Fibroblast of skin of scalp (primary cell): ENCODE results near the gene FKBP15.

Source experiments
- DNase-seq: peaks from one replicate; pipeline ENCODE4 v3.0.0-alpha.2; 2013

Gene FKBP15

GRCh38 chr9:113228130-113228665 lies 7.1 kb upstream of the FKBP15 start:
- DNase-seq, result no peak

GRCh38 chr9:113227436-113227835 lies 6.4 kb upstream of the FKBP15 start:
- no peak for DNase-seq

- peak; percentile 33 for DNase-seq
Measured at GRCh38 chr9:113223963-113224362, 2.9 kb upstream of the FKBP15 start.

- peak; percentile 36 for DNase-seq
Measured at GRCh38 chr9:113222482-113222841, 1.4 kb upstream of the FKBP15 start.

- DNase-seq, result no peak
Measured at GRCh38 chr9:113221800-113222481, 864 bp upstream of the FKBP15 start.

- no peak for DNase-seq
Measured at GRCh38 chr9:113220467-113221002, 542 bp downstream of the FKBP15 start.

GRCh38 chr9:113219969-113220368 lies 1.1 kb downstream of the FKBP15 start:
- DNase-seq, result peak; percentile 55

GRCh38 chr9:113219186-113219936 lies 1.7 kb downstream of the FKBP15 start:
- no peak for DNase-seq

GRCh38 chr9:113216406-113216805 lies 4.7 kb downstream of the FKBP15 start:
- DNase-seq, result no peak

- DNase-seq, result no peak
Measured at GRCh38 chr9:113215132-113215531, 5.9 kb downstream of the FKBP15 start.

GRCh38 chr9:113210815-113211214 lies 10.3 kb downstream of the FKBP15 start:
- DNase-seq, result no peak

GRCh38 chr9:113205861-113206260 lies 15.2 kb downstream of the FKBP15 start:
- no peak for DNase-seq

- DNase-seq, result no peak
Measured at GRCh38 chr9:113205432-113205831, 15.6 kb downstream of the FKBP15 start.

- DNase-seq, result no peak
Measured at GRCh38 chr9:113199683-113200329, 21.3 kb downstream of the FKBP15 start.

- DNase-seq, result no peak
Measured at GRCh38 chr9:113192455-113192854, 28.6 kb downstream of the FKBP15 start.

GRCh38 chr9:113187929-113188595 lies 33.0 kb downstream of the FKBP15 start:
- peak; percentile 81 for DNase-seq

- no peak for DNase-seq
Measured at GRCh38 chr9:113186137-113186755, 34.8 kb downstream of the FKBP15 start.

- DNase-seq, result no peak
Measured at GRCh38 chr9:113185271-113185670, 35.8 kb downstream of the FKBP15 start.

GRCh38 chr9:113184539-113184938 lies 36.5 kb downstream of the FKBP15 start:
- no peak for DNase-seq

- no peak for DNase-seq
Measured at GRCh38 chr9:113183956-113184488, 37.1 kb downstream of the FKBP15 start.

GRCh38 chr9:113181165-113181564 lies 39.9 kb downstream of the FKBP15 start:
- DNase-seq, result no peak

- DNase-seq, result no peak
Measured at GRCh38 chr9:113179839-113180238, 41.2 kb downstream of the FKBP15 start.
